Bronchial epithelial cell (primary cell): ENCODE data around the gene AGR2. TPM values are rescaled to one million over a fixed set of nuclear protein-coding genes. Genes with fewer than 3 reads are reported as not detected.
"Not testable (repeated sequence)": the region's sequence is repeated elsewhere in the genome, so short reads cannot be mapped to it uniquely, and the experiment has no call there.

Experiments used
- DNase-seq: peaks from one replicate; pipeline ENCODE4 v3.0.0-alpha.2; 2010; ENCODE audit warnings: low read depth
- FAIRE-seq: peaks from 2 replicates; lab custom pipeline; 2011; peaks lifted over from hg19 to GRCh38; lab: Jason Lieb, UNC
- H3K27me3 ChIP-seq: 2 replicates; pipeline ENCODE4 v1.5.1; 2011; ENCODE audit warnings: low read length; ENCODE audit not compliant: control insufficient read depth, insufficient read depth
- H3K36me3 ChIP-seq: 2 replicates; pipeline ENCODE4 v1.5.1; 2011; ENCODE audit warnings: low read length; ENCODE audit not compliant: control insufficient read depth, insufficient read depth
- H3K4me3 ChIP-seq: 2 replicates; pipeline ENCODE4 v1.5.1; 2011; ENCODE audit warnings: mild to moderate bottlenecking, low read depth, low read length, control low read depth
- CTCF ChIP-seq: IDR thresholded peaks from 2 replicates; pipeline ENCODE4 v1.5.1; 2011; ENCODE audit warnings: mild to moderate bottlenecking, moderate library complexity, low read length, control low read depth, inconsistent platforms; ENCODE audit not compliant: insufficient read depth, severe bottlenecking
- total RNA-seq: library from RNA; depleted of rRNA; stranded (reverse); fragments of >200 nt; gene quantifications from 2 replicates; pipeline ENCODE4 v1.2.1, GENCODE V29; 2014

AGR2 gene
- total RNA-seq, 1 donor from 2014 or later: 163 TPM

GRCh38 chr7:16773326-16773725 lies 31.5 kb downstream of the AGR2 start:
- DNase-seq: no peak

GRCh38 chr7:16770657-16771329 lies 34.0 kb downstream of the AGR2 start:
- peak; percentile 82 for DNase-seq
- H3K27me3 ChIP-seq: no peaks in the 10 kb centered on the region
- no peaks in the 10 kb centered on the region for H3K36me3 ChIP-seq
- H3K4me3 ChIP-seq: no peak overlapping the region
- TF ChIP-seq CTCF: no peak
- no peak for FAIRE-seq

More at GRCh38 chr7:16773326-16773725, 31.5 kb downstream of the AGR2 start:
- TF ChIP-seq CTCF: no peak
- Histone ChIP-seq H3K4me3 (no peak overlapping the region), H3K36me3 (peaks cover 1% of the 10 kb centered on the region), H3K27me3 (no peaks in the 10 kb centered on the region)
- no peak for FAIRE-seq

GRCh38 chr7:16769994-16770393 lies 34.8 kb downstream of the AGR2 start:
- H3K36me3 ChIP-seq, FAIRE-seq, H3K27me3 ChIP-seq, DNase-seq, H3K4me3 ChIP-seq: not testable (repeated sequence)

- H3K27me3 ChIP-seq: no peaks in the 10 kb centered on the region
- no peak for TF ChIP-seq CTCF
- H3K4me3 ChIP-seq: no peak overlapping the region
- DNase-seq: no peak
- no peak for FAIRE-seq
- H3K36me3 ChIP-seq: no peaks in the 10 kb centered on the region
Observed at GRCh38 chr7:16765436-16765859, 39.4 kb downstream of the AGR2 start.

GRCh38 chr7:16764942-16765341 lies 39.9 kb downstream of the AGR2 start:
- no peak for TF ChIP-seq CTCF
- DNase-seq (no peak), FAIRE-seq (no peak)
- H3K27me3 ChIP-seq: no peaks in the 10 kb centered on the region
- no peaks in the 10 kb centered on the region for H3K36me3 ChIP-seq
- H3K4me3 ChIP-seq: no peak overlapping the region

GRCh38 chr7:16762177-16762576 lies 42.6 kb downstream of the AGR2 start:
- no peak for FAIRE-seq
- no peaks in the 10 kb centered on the region for H3K27me3 ChIP-seq
- DNase-seq: no peak

More at GRCh38 chr7:16762177-16762576, 42.6 kb downstream of the AGR2 start:
- no peak for TF ChIP-seq CTCF
- H3K4me3 ChIP-seq: no peak overlapping the region
- no peaks in the 10 kb centered on the region for H3K36me3 ChIP-seq
